IMR-90 (cell line): ENCODE data around the gene FAM161A. TPM values are rescaled to one million over a fixed set of nuclear protein-coding genes. Genes with fewer than 3 reads are reported as not detected.

Experiments used
- ATAC-seq: fragments of 200-7000 bp; cut with Tn5 transposase; 2 replicates; pipeline ENCODE4 v1.9.1; 2020; ENCODE audit warnings: low read depth, mild to moderate bottlenecking, moderate library complexity
- BruUV-seq: library from RNA; stranded (reverse); fragments of 400-500 nt; replicated peaks from 2 replicates; lab custom pipeline; 2021; lab: Mats Ljungman, UMichigan
- CTCF ChIA-PET: fragments of 300-600 bp; formaldehyde crosslinking; extraction: SDS; loops from one replicate; lab custom pipeline; 2021; ENCODE audit warnings: antibody characterized with exemption; lab: Yijun Ruan, JAX
- POLR2A ChIA-PET: fragments of 300-600 bp; sonication (Branson Sonifier 250); formaldehyde crosslinking; loops from one replicate; lab custom pipeline; 2022; ENCODE audit warnings: antibody characterized with exemption; ENCODE audit not compliant: unreplicated experiment; lab: Charles Lee
- DNase-seq: peaks from one replicate; pipeline ENCODE4 v3.0.0; 2013
- H2AFZ ChIP-seq: replicated peaks from 2 replicates; pipeline ENCODE3; 2013; ENCODE audit warnings: low read length, mild to moderate bottlenecking; ENCODE audit not compliant: poor library complexity
- H2AK5ac ChIP-seq: 2 replicates; pipeline ENCODE4 v1.6.1; 2013; ENCODE audit warnings: low read depth, low read length, inconsistent platforms
- H2AK9ac ChIP-seq: replicated peaks from 2 replicates; pipeline ENCODE3; 2013; ENCODE audit warnings: mild to moderate bottlenecking, low read depth, low read length, moderate library complexity; ENCODE audit not compliant: poor library complexity
- H2BK120ac ChIP-seq: 2 replicates; pipeline ENCODE4 v1.6.1; 2013; ENCODE audit warnings: low read depth, low read length, inconsistent platforms
- H2BK15ac ChIP-seq: 3 replicates; pipeline ENCODE4 v1.6.1; 2013; ENCODE audit warnings: low read depth, low read length, inconsistent platforms
- H2BK20ac ChIP-seq: 2 replicates; pipeline ENCODE4 v1.6.1; 2013; ENCODE audit warnings: low read depth, mild to moderate bottlenecking, inconsistent platforms, low read length, moderate library complexity
- H2BK5ac ChIP-seq: 2 replicates; pipeline ENCODE4 v1.6.1; 2013; ENCODE audit warnings: mild to moderate bottlenecking, low read depth, low read length, inconsistent platforms; ENCODE audit not compliant: poor library complexity, severe bottlenecking
- H3K14ac ChIP-seq: replicated peaks from 2 replicates; pipeline ENCODE4 v1.6.1; 2013; ENCODE audit warnings: low read depth, low read length, inconsistent platforms
- H3K18ac ChIP-seq: 2 replicates; pipeline ENCODE4 v1.6.1; 2013; ENCODE audit warnings: low read depth, low read length, control low read depth
- H3K23ac ChIP-seq: 2 replicates; pipeline ENCODE4 v1.6.1; 2013; ENCODE audit warnings: low read depth, low read length, inconsistent platforms
- H3K27ac ChIP-seq: 2 replicates; pipeline ENCODE4 v1.5.1; 2013; ENCODE audit warnings: mild to moderate bottlenecking, control low read depth, low read length; ENCODE audit not compliant: insufficient read depth
- H3K27me3 ChIP-seq: 2 replicates; pipeline ENCODE4 v1.6.1; 2013; ENCODE audit warnings: low read length; ENCODE audit not compliant: control insufficient read depth, insufficient read depth
- H3K36me3 ChIP-seq: 2 replicates; pipeline ENCODE4 v1.6.1; 2013; ENCODE audit warnings: low read length, mixed read lengths; ENCODE audit not compliant: control insufficient read depth, insufficient read depth
- H3K4ac ChIP-seq: 2 replicates; pipeline ENCODE4 v1.6.1; 2013; ENCODE audit warnings: low read depth, low read length, inconsistent platforms
- H3K4me1 ChIP-seq: 2 replicates; pipeline ENCODE4 v1.6.1; 2013; ENCODE audit warnings: low read length, mixed read lengths; ENCODE audit not compliant: control insufficient read depth, insufficient read depth
- H3K4me2 ChIP-seq: 2 replicates; pipeline ENCODE4 v1.6.1; 2013; ENCODE audit warnings: low read depth, mild to moderate bottlenecking, control low read depth, low read length, moderate library complexity
- H3K4me3 ChIP-seq: 2 replicates; pipeline ENCODE4 v1.5.1; 2013; ENCODE audit warnings: low read depth, mild to moderate bottlenecking, control low read depth, low read length, moderate library complexity; ENCODE audit not compliant: insufficient read depth
- H3K56ac ChIP-seq: 2 replicates; pipeline ENCODE4 v1.6.1; 2013; ENCODE audit warnings: low read length, inconsistent platforms; ENCODE audit not compliant: insufficient read depth; ENCODE audit errors: extremely low read depth
- H3K79me1 ChIP-seq, 2 experiments: 2 replicates each; pipeline ENCODE4 v1.6.1; 2013; ENCODE audit warnings: low read length in 2 of 2, inconsistent platforms in 1 of 2, low read depth in 1 of 2
- H3K9ac ChIP-seq: 2 replicates; pipeline ENCODE4 v1.6.1; 2013; ENCODE audit warnings: low read depth, low read length, control low read depth
- H3K9me1 ChIP-seq: 2 replicates; pipeline ENCODE4 v1.6.1; 2013; ENCODE audit warnings: low read length, inconsistent platforms; ENCODE audit not compliant: insufficient read depth
- H3K9me3 ChIP-seq: 2 replicates; pipeline ENCODE4 v1.6.1; 2013; ENCODE audit warnings: low read length; ENCODE audit not compliant: control insufficient read depth, insufficient read depth
- H4K20me1 ChIP-seq: 2 replicates; pipeline ENCODE4 v1.6.1; 2013; ENCODE audit warnings: low read length, inconsistent platforms; ENCODE audit not compliant: insufficient read depth
- H4K5ac ChIP-seq: 2 replicates; pipeline ENCODE4 v1.6.1; 2013; ENCODE audit warnings: mild to moderate bottlenecking, low read depth, low read length, control low read depth
- H4K8ac ChIP-seq, 2 experiments: 2 replicates each; pipeline ENCODE4 v1.6.1; 2013; ENCODE audit warnings: low read depth in 2 of 2, low read length in 2 of 2, control low read depth in 1 of 2, inconsistent platforms in 1 of 2
- H4K91ac ChIP-seq: 2 replicates; pipeline ENCODE4 v1.6.1; 2013; ENCODE audit warnings: low read depth, low read length, inconsistent platforms; ENCODE audit not compliant: insufficient read depth
- BHLHE40 ChIP-seq: fragments of 150-350 bp; IDR thresholded peaks from 2 replicates; pipeline ENCODE4 v1.6.1; 2016; ENCODE audit warnings: mild to moderate bottlenecking, low read depth, low read length
- CHD1 ChIP-seq: IDR thresholded peaks from 2 replicates; pipeline ENCODE4 v1.6.1; 2012; ENCODE audit warnings: low read depth, low read length, improper control_type of control experiment
- CTCF ChIP-seq: conservative IDR thresholded peaks from 2 replicates; pipeline ENCODE4 v1.5.1; 2012; ENCODE audit warnings: mild to moderate bottlenecking, low read depth, low read length, improper control_type of control experiment
- MAFK ChIP-seq: IDR thresholded peaks from 2 replicates; pipeline ENCODE4 v1.6.1; 2012; ENCODE audit warnings: low read depth, low read length, improper control_type of control experiment
- MAZ ChIP-seq: IDR thresholded peaks from 2 replicates; pipeline ENCODE4 v1.6.1; 2012; ENCODE audit warnings: low read depth, mild to moderate bottlenecking, low read length, improper control_type of control experiment, moderate library complexity, borderline replicate concordance
- RAD21 ChIP-seq: IDR thresholded peaks from 2 replicates; pipeline ENCODE4 v1.6.1; 2012; ENCODE audit warnings: low read length, improper control_type of control experiment
- RCOR1 ChIP-seq: IDR thresholded peaks from 2 replicates; pipeline ENCODE4 v1.6.1; 2012; ENCODE audit warnings: mild to moderate bottlenecking, low read length, improper control_type of control experiment; ENCODE audit not compliant: insufficient replicate concordance
- SMC3 ChIP-seq: fragments of 150-350 bp; IDR thresholded peaks from 2 replicates; pipeline ENCODE4 v1.6.1; 2016; ENCODE audit warnings: low read depth, mild to moderate bottlenecking, antibody characterized with exemption, low read length, moderate library complexity
- WGBS, 2 experiments: methylation state at CpG; one replicate each; pipeline versions ENCODE4 v1.1.5 to v1.1.7; 2013; ENCODE audit warnings: missing lambda C conversion rate in 2 of 2; ENCODE audit not compliant: insufficient read length in 1 of 2; ENCODE audit errors: extremely low coverage in 2 of 2; 5-methylcytosine and 5-hydroxymethylcytosine counted together
- dilution Hi-C: fragments of 300-500 bp; cut with HindIII; formaldehyde crosslinking; loops from one replicate; pipeline ENCODE4 v1.14.3; 2018; ENCODE audit warnings: low sequenced_read_pairs; ENCODE audit not compliant: unreplicated experiment
- in situ Hi-C: fragments of 300-500 bp; cut with MboI; formaldehyde crosslinking; loops from 3 replicates; pipeline ENCODE4 v1.14.3; 2019; ENCODE audit warnings: low sequenced_read_pairs, inconsistent platforms, mixed read lengths
- intact Hi-C: fragments of 100-400 bp; cut with micrococcal nuclease; formaldehyde crosslinking; loops from 2 replicates; pipeline ENCODE4 v1.10.0; 2022
- polyA plus RNA-seq, 3 experiments: library from polyadenylated mRNA; depleted of rRNA; stranded (reverse); fragments of >200 nt; gene quantifications; 2 replicates each; pipeline ENCODE4 v1.2.3, GENCODE V29; 2012; ENCODE audit warnings: low replicate concordance in 1 of 3
- total RNA-seq: library from RNA; depleted of rRNA; stranded (reverse); fragments of >200 nt; gene quantifications from 2 replicates; pipeline ENCODE4 v1.2.3, GENCODE V29; 2012

Gene FAM161A
- total and polyA plus RNA-seq, 2 of the 4 experiments (the other 2 are of a cell fraction) = 0.80 to 1.3 TPM

- no peak overlapping the region for H3K4me3 ChIP-seq
- H3K14ac ChIP-seq = no peak overlapping the region
- H4K20me1 ChIP-seq = no peaks in the 10 kb centered on the region
- H2BK15ac ChIP-seq = no peak overlapping the region
- no peak overlapping the region for H3K4ac ChIP-seq
- no peak overlapping the region for H4K8ac ChIP-seq
- H3K27ac ChIP-seq = no peak overlapping the region
- H3K79me1 ChIP-seq = no peaks in the 10 kb centered on the region
- no peaks in the 10 kb centered on the region for H3K36me3 ChIP-seq
- TF ChIP-seq MAFK (no peak), CTCF (no peak), RCOR1 (no peak), RAD21 (no peak), BHLHE40 (no peak), SMC3 (no peak), CHD1 (no peak), MAZ (no peak)
- H3K9ac ChIP-seq = no peak overlapping the region
- CTCF ChIA-PET = no interaction called here
- H2AK9ac ChIP-seq = no peak overlapping the region
- POLR2A ChIA-PET = no interaction called here
- ATAC-seq (no peak), DNase-seq (no peak)
- no peak overlapping the region for H2AK5ac ChIP-seq
- dilution Hi-C loops = no loop called here
- H3K18ac ChIP-seq = no peak overlapping the region
- in situ Hi-C loops = no loop called here
- no peaks in the 10 kb centered on the region for H3K27me3 ChIP-seq
- no peak overlapping the region for H2AFZ ChIP-seq
- H3K4me1 ChIP-seq = no peaks in the 10 kb centered on the region
- H4K91ac ChIP-seq = no peak overlapping the region
- intact Hi-C loops = no loop called here
- H2BK5ac ChIP-seq = no peak overlapping the region
- H2BK20ac ChIP-seq = no peak overlapping the region
- H3K23ac ChIP-seq = no peak overlapping the region
- H2BK120ac ChIP-seq = no peak overlapping the region
- H3K4me2 ChIP-seq = no peak overlapping the region
- no peak overlapping the region for H3K56ac ChIP-seq
- H3K9me1 ChIP-seq = no peaks in the 10 kb centered on the region; the same call in 1 of the 2 replicates
- H4K5ac ChIP-seq = no peak overlapping the region
- no TSS peak for BruUV-seq
- 100% methylated on average over 1 of the region's 3 CpGs; no CpG with 5 or more reads in 1 of the 2 experiments for WGBS, 2 experiments
- H3K9me3 ChIP-seq = no peaks in the 10 kb centered on the region
Measured at GRCh38 chr2:61841286-61841685, 12.6 kb downstream of the FAM161A start.
